IMR-90 (cell line): ENCODE data around the gene ZNF232. TPM values are rescaled to one million over a fixed set of nuclear protein-coding genes. Genes with fewer than 3 reads are reported as not detected.

Experiments
- ATAC-seq: fragments of 200-7000 bp; cut with Tn5 transposase; 2 replicates; pipeline ENCODE4 v1.9.1; 2020; ENCODE audit warnings: low read depth, mild to moderate bottlenecking, moderate library complexity
- BruUV-seq: library from RNA; stranded (reverse); fragments of 400-500 nt; replicated peaks from 2 replicates; lab custom pipeline; 2021; lab: Mats Ljungman, UMichigan
- CTCF ChIA-PET: fragments of 300-600 bp; formaldehyde crosslinking; extraction: SDS; loops from one replicate; lab custom pipeline; 2021; ENCODE audit warnings: antibody characterized with exemption; lab: Yijun Ruan, JAX
- POLR2A ChIA-PET: fragments of 300-600 bp; sonication (Branson Sonifier 250); formaldehyde crosslinking; loops from one replicate; lab custom pipeline; 2022; ENCODE audit warnings: antibody characterized with exemption; ENCODE audit not compliant: unreplicated experiment; lab: Charles Lee
- DNase-seq: peaks from one replicate; pipeline ENCODE4 v3.0.0; 2013
- H2AFZ ChIP-seq: replicated peaks from 2 replicates; pipeline ENCODE3; 2013; ENCODE audit warnings: low read length, mild to moderate bottlenecking; ENCODE audit not compliant: poor library complexity
- H2AK5ac ChIP-seq: 2 replicates; pipeline ENCODE4 v1.6.1; 2013; ENCODE audit warnings: low read depth, low read length, inconsistent platforms
- H2AK9ac ChIP-seq: replicated peaks from 2 replicates; pipeline ENCODE3; 2013; ENCODE audit warnings: mild to moderate bottlenecking, low read depth, low read length, moderate library complexity; ENCODE audit not compliant: poor library complexity
- H2BK120ac ChIP-seq: 2 replicates; pipeline ENCODE4 v1.6.1; 2013; ENCODE audit warnings: low read depth, low read length, inconsistent platforms
- H2BK15ac ChIP-seq: 3 replicates; pipeline ENCODE4 v1.6.1; 2013; ENCODE audit warnings: low read depth, low read length, inconsistent platforms
- H2BK20ac ChIP-seq: 2 replicates; pipeline ENCODE4 v1.6.1; 2013; ENCODE audit warnings: low read depth, mild to moderate bottlenecking, inconsistent platforms, low read length, moderate library complexity
- H2BK5ac ChIP-seq: 2 replicates; pipeline ENCODE4 v1.6.1; 2013; ENCODE audit warnings: mild to moderate bottlenecking, low read depth, low read length, inconsistent platforms; ENCODE audit not compliant: poor library complexity, severe bottlenecking
- H3K14ac ChIP-seq: replicated peaks from 2 replicates; pipeline ENCODE4 v1.6.1; 2013; ENCODE audit warnings: low read depth, low read length, inconsistent platforms
- H3K18ac ChIP-seq: 2 replicates; pipeline ENCODE4 v1.6.1; 2013; ENCODE audit warnings: low read depth, low read length, control low read depth
- H3K23ac ChIP-seq: 2 replicates; pipeline ENCODE4 v1.6.1; 2013; ENCODE audit warnings: low read depth, low read length, inconsistent platforms
- H3K27ac ChIP-seq: 2 replicates; pipeline ENCODE4 v1.5.1; 2013; ENCODE audit warnings: mild to moderate bottlenecking, control low read depth, low read length; ENCODE audit not compliant: insufficient read depth
- H3K27me3 ChIP-seq: 2 replicates; pipeline ENCODE4 v1.6.1; 2013; ENCODE audit warnings: low read length; ENCODE audit not compliant: control insufficient read depth, insufficient read depth
- H3K36me3 ChIP-seq: 2 replicates; pipeline ENCODE4 v1.6.1; 2013; ENCODE audit warnings: low read length, mixed read lengths; ENCODE audit not compliant: control insufficient read depth, insufficient read depth
- H3K4ac ChIP-seq: 2 replicates; pipeline ENCODE4 v1.6.1; 2013; ENCODE audit warnings: low read depth, low read length, inconsistent platforms
- H3K4me1 ChIP-seq: 2 replicates; pipeline ENCODE4 v1.6.1; 2013; ENCODE audit warnings: low read length, mixed read lengths; ENCODE audit not compliant: control insufficient read depth, insufficient read depth
- H3K4me2 ChIP-seq: 2 replicates; pipeline ENCODE4 v1.6.1; 2013; ENCODE audit warnings: low read depth, mild to moderate bottlenecking, control low read depth, low read length, moderate library complexity
- H3K4me3 ChIP-seq: 2 replicates; pipeline ENCODE4 v1.5.1; 2013; ENCODE audit warnings: low read depth, mild to moderate bottlenecking, control low read depth, low read length, moderate library complexity; ENCODE audit not compliant: insufficient read depth
- H3K56ac ChIP-seq: 2 replicates; pipeline ENCODE4 v1.6.1; 2013; ENCODE audit warnings: low read length, inconsistent platforms; ENCODE audit not compliant: insufficient read depth; ENCODE audit errors: extremely low read depth
- H3K79me1 ChIP-seq, 2 experiments: 2 replicates each; pipeline ENCODE4 v1.6.1; 2013; ENCODE audit warnings: low read length in 2 of 2, inconsistent platforms in 1 of 2, low read depth in 1 of 2
- H3K9ac ChIP-seq: 2 replicates; pipeline ENCODE4 v1.6.1; 2013; ENCODE audit warnings: low read depth, low read length, control low read depth
- H3K9me1 ChIP-seq: 2 replicates; pipeline ENCODE4 v1.6.1; 2013; ENCODE audit warnings: low read length, inconsistent platforms; ENCODE audit not compliant: insufficient read depth
- H3K9me3 ChIP-seq: 2 replicates; pipeline ENCODE4 v1.6.1; 2013; ENCODE audit warnings: low read length; ENCODE audit not compliant: control insufficient read depth, insufficient read depth
- H4K20me1 ChIP-seq: 2 replicates; pipeline ENCODE4 v1.6.1; 2013; ENCODE audit warnings: low read length, inconsistent platforms; ENCODE audit not compliant: insufficient read depth
- H4K5ac ChIP-seq: 2 replicates; pipeline ENCODE4 v1.6.1; 2013; ENCODE audit warnings: mild to moderate bottlenecking, low read depth, low read length, control low read depth
- H4K8ac ChIP-seq, 2 experiments: 2 replicates each; pipeline ENCODE4 v1.6.1; 2013; ENCODE audit warnings: low read depth in 2 of 2, low read length in 2 of 2, control low read depth in 1 of 2, inconsistent platforms in 1 of 2
- H4K91ac ChIP-seq: 2 replicates; pipeline ENCODE4 v1.6.1; 2013; ENCODE audit warnings: low read depth, low read length, inconsistent platforms; ENCODE audit not compliant: insufficient read depth
- BHLHE40 ChIP-seq: fragments of 150-350 bp; IDR thresholded peaks from 2 replicates; pipeline ENCODE4 v1.6.1; 2016; ENCODE audit warnings: mild to moderate bottlenecking, low read depth, low read length
- CEBPB ChIP-seq: IDR thresholded peaks from 2 replicates; pipeline ENCODE4 v1.6.1; 2012; ENCODE audit warnings: low read depth, low read length, improper control_type of control experiment
- FOS ChIP-seq: fragments of 150-350 bp; IDR thresholded peaks from 2 replicates; pipeline ENCODE4 v1.6.1; 2016; ENCODE audit warnings: low read depth, low read length
- MAFK ChIP-seq: IDR thresholded peaks from 2 replicates; pipeline ENCODE4 v1.6.1; 2012; ENCODE audit warnings: low read depth, low read length, improper control_type of control experiment
- MAZ ChIP-seq: IDR thresholded peaks from 2 replicates; pipeline ENCODE4 v1.6.1; 2012; ENCODE audit warnings: low read depth, mild to moderate bottlenecking, low read length, improper control_type of control experiment, moderate library complexity, borderline replicate concordance
- MXI1 ChIP-seq: IDR thresholded peaks from 2 replicates; pipeline ENCODE4 v1.6.1; 2012; ENCODE audit warnings: low read depth, mild to moderate bottlenecking, low read length, moderate library complexity, borderline replicate concordance
- NFE2L2 ChIP-seq: fragments of 150-350 bp; IDR thresholded peaks from 2 replicates; pipeline ENCODE4 v1.6.1; 2016; ENCODE audit warnings: low read depth, mild to moderate bottlenecking, low read length
- POLR2A ChIP-seq: IDR thresholded peaks from 2 replicates; pipeline ENCODE4 v1.6.1; 2012; ENCODE audit warnings: mild to moderate bottlenecking, low read depth, low read length
- RAD21 ChIP-seq: IDR thresholded peaks from 2 replicates; pipeline ENCODE4 v1.6.1; 2012; ENCODE audit warnings: low read length, improper control_type of control experiment
- RFX5 ChIP-seq: IDR thresholded peaks from 2 replicates; pipeline ENCODE4 v1.8.0; 2012; ENCODE audit warnings: low read depth, mild to moderate bottlenecking, low read length, moderate library complexity
- WGBS, 2 experiments: methylation state at CpG; one replicate each; pipeline versions ENCODE4 v1.1.5 to v1.1.7; 2013; ENCODE audit warnings: missing lambda C conversion rate in 2 of 2; ENCODE audit not compliant: insufficient read length in 1 of 2; ENCODE audit errors: extremely low coverage in 2 of 2; 5-methylcytosine and 5-hydroxymethylcytosine counted together
- dilution Hi-C: fragments of 300-500 bp; cut with HindIII; formaldehyde crosslinking; loops from one replicate; pipeline ENCODE4 v1.14.3; 2018; ENCODE audit warnings: low sequenced_read_pairs; ENCODE audit not compliant: unreplicated experiment
- in situ Hi-C: fragments of 300-500 bp; cut with MboI; formaldehyde crosslinking; loops from 3 replicates; pipeline ENCODE4 v1.14.3; 2019; ENCODE audit warnings: low sequenced_read_pairs, inconsistent platforms, mixed read lengths
- intact Hi-C: fragments of 100-400 bp; cut with micrococcal nuclease; formaldehyde crosslinking; loops from 2 replicates; pipeline ENCODE4 v1.10.0; 2022
- polyA plus RNA-seq, 3 experiments: library from polyadenylated mRNA; depleted of rRNA; stranded (reverse); fragments of >200 nt; gene quantifications; 2 replicates each; pipeline ENCODE4 v1.2.3, GENCODE V29; 2012; ENCODE audit warnings: low replicate concordance in 1 of 3
- total RNA-seq: library from RNA; depleted of rRNA; stranded (reverse); fragments of >200 nt; gene quantifications from 2 replicates; pipeline ENCODE4 v1.2.3, GENCODE V29; 2012
- TF ChIP-seq, protein P1 (sequence below): fragments of 150-350 bp; IDR thresholded peaks from 2 replicates; pipeline ENCODE4 v1.6.1; 2016; ENCODE audit warnings: low read depth, mild to moderate bottlenecking, low read length, moderate library complexity, borderline replicate concordance

Gene ZNF232
- total and polyA plus RNA-seq, 2 of the 4 experiments (the other 2 are of a cell fraction) = 3.2 to 6.5 TPM

DNA sequence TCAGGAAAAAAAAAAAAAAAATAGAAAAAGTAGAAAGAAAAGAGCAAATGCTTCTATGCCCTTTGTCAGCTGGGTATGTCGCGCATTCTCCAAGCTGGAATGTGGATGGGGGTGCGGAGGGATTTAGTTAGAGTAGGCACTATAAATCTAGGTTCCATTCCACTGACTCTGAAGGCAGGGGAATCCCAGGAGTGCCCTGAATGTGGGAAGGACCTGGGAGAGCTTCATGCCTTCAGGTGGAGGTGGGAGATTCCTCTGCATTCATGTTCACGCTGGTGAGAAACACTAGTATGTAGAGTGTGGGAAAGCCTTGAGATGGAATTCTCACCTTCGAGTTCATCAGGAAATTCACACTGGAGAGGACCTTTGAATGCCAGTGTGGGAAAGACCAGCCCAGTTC, 12.4 kb downstream of the ZNF232 start:
- Histone ChIP-seq H3K4ac (no peak overlapping the region), H3K14ac (no peak overlapping the region), H3K4me1 (no peaks in the 10 kb centered on the region), H3K18ac (no peak overlapping the region), H2BK20ac (no peak overlapping the region), H3K9me1 (no peaks in the 10 kb centered on the region), H3K4me3 (no peak overlapping the region), H3K27ac (no peak overlapping the region), H3K79me1 (no peaks in the 10 kb centered on the region), H4K5ac (no peak overlapping the region), H2AFZ (no peak overlapping the region), H3K9me3 (peaks cover 66% of the 10 kb centered on the region), H3K4me2 (no peak overlapping the region), H3K23ac (no peak overlapping the region), H4K91ac (no peak overlapping the region), H3K56ac (no peak overlapping the region), H2BK120ac (no peak overlapping the region), H4K20me1 (no peaks in the 10 kb centered on the region), H2BK15ac (no peak overlapping the region), H4K8ac (no peak overlapping the region), H3K9ac (no peak overlapping the region), H2AK9ac (no peak overlapping the region), H3K27me3 (peaks cover 8% of the 10 kb centered on the region; the same call in 1 of the 2 replicates), H2BK5ac (no peak overlapping the region), H2AK5ac (no peak overlapping the region), H3K36me3 (no peaks in the 10 kb centered on the region)
- DNase-seq (no peak), ATAC-seq (no peak)
- 92% methylated on average over 4 of the region's 5 CpGs; no CpG with 5 or more reads in 1 of the 2 experiments for WGBS, 2 experiments
- POLR2A ChIA-PET = no interaction called here
- intact Hi-C loops = loop anchor here (10.0 kb wide), 1 partner anchor 86 kb away; no protein-coding TSS in a partner anchor
- dilution Hi-C loops = no loop called here
- in situ Hi-C loops = no loop called here
- TF ChIP-seq MXI1 (no peak), RAD21 (no peak), FOS (no peak), NFE2L2 (no peak), BHLHE40 (no peak), MAZ (no peak), CEBPB (no peak), MAFK (no peak), POLR2A (no peak), RFX5 (no peak)
- TF ChIP-seq, protein P1, sequence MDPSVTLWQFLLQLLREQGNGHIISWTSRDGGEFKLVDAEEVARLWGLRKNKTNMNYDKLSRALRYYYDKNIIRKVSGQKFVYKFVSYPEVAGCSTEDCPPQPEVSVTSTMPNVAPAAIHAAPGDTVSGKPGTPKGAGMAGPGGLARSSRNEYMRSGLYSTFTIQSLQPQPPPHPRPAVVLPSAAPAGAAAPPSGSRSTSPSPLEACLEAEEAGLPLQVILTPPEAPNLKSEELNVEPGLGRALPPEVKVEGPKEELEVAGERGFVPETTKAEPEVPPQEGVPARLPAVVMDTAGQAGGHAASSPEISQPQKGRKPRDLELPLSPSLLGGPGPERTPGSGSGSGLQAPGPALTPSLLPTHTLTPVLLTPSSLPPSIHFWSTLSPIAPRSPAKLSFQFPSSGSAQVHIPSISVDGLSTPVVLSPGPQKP = no peak
- CTCF ChIA-PET = interaction anchor here (0.6 kb wide), 2 partner anchors 14 to 138 kb away, joined by 4 to 5 read pairs; no protein-coding TSS in a partner anchor
- BruUV-seq = no TSS peak
